HEK293 (cell line): ENCODE data around the gene TSR3.

Experiments
- CTCF ChIA-PET: fragments of 350-600 bp; formaldehyde crosslinking; extraction: SDS; loops from one replicate; lab custom pipeline; 2021; ENCODE audit warnings: antibody characterized with exemption; lab: Yijun Ruan, JAX
- POLR2A ChIA-PET: fragments of 300-600 bp; formaldehyde crosslinking; extraction: SDS; loops from one replicate; lab custom pipeline; 2020; ENCODE audit warnings: antibody characterized with exemption, inconsistent platforms; lab: Yijun Ruan, JAX
- H3K27ac ChIP-seq: fragments of 200-500 bp; sonication (Bioruptor generic); 2 replicates; pipeline ENCODE4 v1.5.1; 2014; ENCODE audit warnings: low read depth, low read length, control low read depth, inconsistent platforms; ENCODE audit errors: extremely low read depth
- H3K36me3 ChIP-seq, 2 experiments: fragments of 200-500 bp in 1 of 2; sonication (Bioruptor generic) in 1 of 2; 1 replicate in 1 of 2; 2 replicates in 1 of 2; pipeline ENCODE4 v1.5.1; 2014 to 2017; ENCODE audit warnings: inconsistent platforms in 2 of 2, low read length in 2 of 2; ENCODE audit not compliant: control insufficient read depth in 2 of 2, insufficient read depth in 1 of 2
- H3K4me1 ChIP-seq: fragments of 200-500 bp; sonication (Bioruptor generic); 2 replicates; pipeline ENCODE4 v1.5.1; 2014; ENCODE audit warnings: mild to moderate bottlenecking, low read length, inconsistent platforms; ENCODE audit not compliant: control insufficient read depth, insufficient read depth
- H3K4me3 ChIP-seq: 2 replicates; pipeline ENCODE4 v1.5.1; 2011; ENCODE audit warnings: low read depth, mild to moderate bottlenecking, control low read depth, low read length, moderate library complexity
- H3K9me3 ChIP-seq: fragments of 200-500 bp; sonication (Bioruptor generic); 2 replicates; pipeline ENCODE4 v1.5.1; 2014; ENCODE audit warnings: low read depth, low read length, inconsistent platforms; ENCODE audit not compliant: control insufficient read depth, insufficient read depth
- BCL11A ChIP-seq: fragments of 450-650 bp; formaldehyde crosslinking; IDR thresholded peaks from 2 replicates; pipeline ENCODE4 v1.5.1; 2016; ENCODE audit warnings: low read depth, missing biosample characterization, missing genetic modification characterization
- FEZF1 ChIP-seq: fragments of 450-650 bp; formaldehyde crosslinking; IDR thresholded peaks from 2 replicates; pipeline ENCODE4 v1.5.1; 2016; ENCODE audit warnings: missing biosample characterization, missing genetic modification characterization
- GFI1B ChIP-seq: fragments of 450-650 bp; formaldehyde crosslinking; IDR thresholded peaks from 2 replicates; pipeline ENCODE4 v1.5.1; 2016; ENCODE audit warnings: missing biosample characterization, missing genetic modification characterization
- OVOL3 ChIP-seq: fragments of 450-650 bp; formaldehyde crosslinking; IDR thresholded peaks from 2 replicates; pipeline ENCODE4 v1.5.1; 2016; ENCODE audit warnings: missing biosample characterization, missing genetic modification characterization
- RBAK ChIP-seq: fragments of 450-650 bp; formaldehyde crosslinking; IDR thresholded peaks from 2 replicates; pipeline ENCODE4 v1.5.1; 2016; ENCODE audit warnings: missing biosample characterization, missing genetic modification characterization
- SP3 ChIP-seq: fragments of 450-650 bp; formaldehyde crosslinking; IDR thresholded peaks from 2 replicates; pipeline ENCODE4 v1.5.1; 2016; ENCODE audit warnings: missing biosample characterization, missing genetic modification characterization
- ZBTB17 ChIP-seq: fragments of 450-650 bp; formaldehyde crosslinking; IDR thresholded peaks from 2 replicates; pipeline ENCODE4 v1.5.1; 2016; ENCODE audit warnings: missing biosample characterization, missing genetic modification characterization
- ZFP69B ChIP-seq: fragments of 450-650 bp; formaldehyde crosslinking; IDR thresholded peaks from 2 replicates; pipeline ENCODE4 v1.5.1; 2016; ENCODE audit warnings: missing biosample characterization, missing genetic modification characterization
- ZNF16 ChIP-seq: fragments of 450-650 bp; formaldehyde crosslinking; IDR thresholded peaks from 2 replicates; pipeline ENCODE4 v1.5.1; 2016; ENCODE audit warnings: low read depth, missing biosample characterization, missing genetic modification characterization
- ZNF274 ChIP-seq, 2 experiments: fragments of 200-500 bp in 1 of 2; fragments of 450-650 bp in 1 of 2; sonication (Bioruptor generic) in 1 of 2; formaldehyde crosslinking in 1 of 2; IDR thresholded peaks; 2 replicates each; pipeline versions ENCODE4 v1.5.1 to v1.6.1; 2014 to 2016; ENCODE audit warnings: borderline replicate concordance in 1 of 2, inconsistent platforms in 1 of 2, low read length in 1 of 2, missing biosample characterization in 1 of 2, missing genetic modification characterization in 1 of 2
- ZNF391 ChIP-seq: fragments of 450-650 bp; formaldehyde crosslinking; IDR thresholded peaks from 2 replicates; pipeline ENCODE4 v1.5.1; 2016; ENCODE audit warnings: low read depth, missing biosample characterization, missing genetic modification characterization, borderline replicate concordance
- ZNF416 ChIP-seq: fragments of 450-650 bp; formaldehyde crosslinking; IDR thresholded peaks from 2 replicates; pipeline ENCODE4 v1.5.1; 2016; ENCODE audit warnings: missing biosample characterization, missing genetic modification characterization
- ZNF623 ChIP-seq: fragments of 450-650 bp; formaldehyde crosslinking; IDR thresholded peaks from 2 replicates; pipeline ENCODE4 v1.5.1; 2016; ENCODE audit warnings: missing biosample characterization, missing genetic modification characterization
- ZNF654 ChIP-seq: fragments of 450-650 bp; formaldehyde crosslinking; IDR thresholded peaks from 2 replicates; pipeline ENCODE4 v1.5.1; 2016; ENCODE audit warnings: low read depth, missing biosample characterization, missing genetic modification characterization
- ZNF837 ChIP-seq: fragments of 450-650 bp; formaldehyde crosslinking; IDR thresholded peaks from 2 replicates; pipeline ENCODE4 v1.5.1; 2016; ENCODE audit warnings: missing biosample characterization, missing genetic modification characterization
- ZNF843 ChIP-seq: fragments of 450-650 bp; formaldehyde crosslinking; IDR thresholded peaks from 2 replicates; pipeline ENCODE4 v1.5.1; 2016; ENCODE audit warnings: missing biosample characterization, missing genetic modification characterization
- TF ChIP-seq, protein P1 (sequence below): fragments of 450-650 bp; formaldehyde crosslinking; IDR thresholded peaks from 2 replicates; pipeline ENCODE4 v1.5.1; 2016; ENCODE audit warnings: missing biosample characterization, missing genetic modification characterization, borderline replicate concordance
- TF ChIP-seq, protein P2 (sequence below): fragments of 450-650 bp; formaldehyde crosslinking; IDR thresholded peaks from 2 replicates; pipeline ENCODE4 v1.5.1; 2016; ENCODE audit warnings: missing biosample characterization, missing genetic modification characterization
- TF ChIP-seq, protein P3 (sequence below): fragments of 450-650 bp; formaldehyde crosslinking; IDR thresholded peaks from 2 replicates; pipeline ENCODE4 v1.5.1; 2016; ENCODE audit warnings: missing biosample characterization, missing genetic modification characterization
- TF ChIP-seq, protein P4 (sequence below): fragments of 450-650 bp; formaldehyde crosslinking; optimal IDR thresholded peaks from 2 replicates; pipeline ENCODE3; 2016; ENCODE audit warnings: missing biosample characterization, mild to moderate bottlenecking, missing genetic modification characterization

The TSR3 gene

DNA sequence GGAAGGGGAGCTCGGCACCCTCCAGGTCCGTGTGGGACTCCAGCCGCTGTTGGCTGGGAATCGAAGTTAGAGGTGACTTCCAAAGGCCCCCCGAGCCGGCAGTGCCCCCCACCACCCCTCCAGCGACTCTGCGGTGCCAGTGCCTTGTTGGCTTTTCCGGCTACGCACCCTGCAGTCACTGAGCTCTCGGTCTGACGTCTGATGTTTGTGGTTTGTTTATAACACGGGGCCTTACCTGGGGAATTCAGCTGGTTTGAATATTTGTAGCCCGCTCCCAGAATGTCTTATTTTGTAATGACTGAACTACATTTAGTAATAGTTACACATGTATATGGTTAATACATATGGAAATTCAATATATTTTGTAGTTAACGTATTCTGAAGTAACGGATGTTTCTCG is 25.3 kb downstream of the TSR3 start (continued):
- TF ChIP-seq, protein P1, sequence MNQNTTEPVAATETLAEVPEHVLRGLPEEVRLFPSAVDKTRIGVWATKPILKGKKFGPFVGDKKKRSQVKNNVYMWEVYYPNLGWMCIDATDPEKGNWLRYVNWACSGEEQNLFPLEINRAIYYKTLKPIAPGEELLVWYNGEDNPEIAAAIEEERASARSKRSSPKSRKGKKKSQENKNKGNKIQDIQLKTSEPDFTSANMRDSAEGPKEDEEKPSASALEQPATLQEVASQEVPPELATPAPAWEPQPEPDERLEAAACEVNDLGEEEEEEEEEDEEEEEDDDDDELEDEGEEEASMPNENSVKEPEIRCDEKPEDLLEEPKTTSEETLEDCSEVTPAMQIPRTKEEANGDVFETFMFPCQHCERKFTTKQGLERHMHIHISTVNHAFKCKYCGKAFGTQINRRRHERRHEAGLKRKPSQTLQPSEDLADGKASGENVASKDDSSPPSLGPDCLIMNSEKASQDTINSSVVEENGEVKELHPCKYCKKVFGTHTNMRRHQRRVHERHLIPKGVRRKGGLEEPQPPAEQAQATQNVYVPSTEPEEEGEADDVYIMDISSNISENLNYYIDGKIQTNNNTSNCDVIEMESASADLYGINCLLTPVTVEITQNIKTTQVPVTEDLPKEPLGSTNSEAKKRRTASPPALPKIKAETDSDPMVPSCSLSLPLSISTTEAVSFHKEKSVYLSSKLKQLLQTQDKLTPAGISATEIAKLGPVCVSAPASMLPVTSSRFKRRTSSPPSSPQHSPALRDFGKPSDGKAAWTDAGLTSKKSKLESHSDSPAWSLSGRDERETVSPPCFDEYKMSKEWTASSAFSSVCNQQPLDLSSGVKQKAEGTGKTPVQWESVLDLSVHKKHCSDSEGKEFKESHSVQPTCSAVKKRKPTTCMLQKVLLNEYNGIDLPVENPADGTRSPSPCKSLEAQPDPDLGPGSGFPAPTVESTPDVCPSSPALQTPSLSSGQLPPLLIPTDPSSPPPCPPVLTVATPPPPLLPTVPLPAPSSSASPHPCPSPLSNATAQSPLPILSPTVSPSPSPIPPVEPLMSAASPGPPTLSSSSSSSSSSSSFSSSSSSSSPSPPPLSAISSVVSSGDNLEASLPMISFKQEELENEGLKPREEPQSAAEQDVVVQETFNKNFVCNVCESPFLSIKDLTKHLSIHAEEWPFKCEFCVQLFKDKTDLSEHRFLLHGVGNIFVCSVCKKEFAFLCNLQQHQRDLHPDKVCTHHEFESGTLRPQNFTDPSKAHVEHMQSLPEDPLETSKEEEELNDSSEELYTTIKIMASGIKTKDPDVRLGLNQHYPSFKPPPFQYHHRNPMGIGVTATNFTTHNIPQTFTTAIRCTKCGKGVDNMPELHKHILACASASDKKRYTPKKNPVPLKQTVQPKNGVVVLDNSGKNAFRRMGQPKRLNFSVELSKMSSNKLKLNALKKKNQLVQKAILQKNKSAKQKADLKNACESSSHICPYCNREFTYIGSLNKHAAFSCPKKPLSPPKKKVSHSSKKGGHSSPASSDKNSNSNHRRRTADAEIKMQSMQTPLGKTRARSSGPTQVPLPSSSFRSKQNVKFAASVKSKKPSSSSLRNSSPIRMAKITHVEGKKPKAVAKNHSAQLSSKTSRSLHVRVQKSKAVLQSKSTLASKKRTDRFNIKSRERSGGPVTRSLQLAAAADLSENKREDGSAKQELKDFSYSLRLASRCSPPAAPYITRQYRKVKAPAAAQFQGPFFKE, result no peak
- TF ChIP-seq ZNF391 (tag by site-specific recombination) (no peak), BCL11A (tag by site-specific recombination) (no peak), ZNF274 (IDR thresholded peaks at IDR 0.05; ENCODE audit: low read length) (no peak), ZNF274 (tag by site-specific recombination; IDR thresholded peaks at IDR 0.05; ENCODE audit: borderline replicate concordance) (no peak), SP3 (tag by site-specific recombination) (no peak), ZBTB17 (no peak), ZNF654 (tag by site-specific recombination) (no peak), ZNF837 (no peak), ZNF16 (tag by site-specific recombination) (no peak), ZNF416 (no peak)
- TF ChIP-seq, protein P2, sequence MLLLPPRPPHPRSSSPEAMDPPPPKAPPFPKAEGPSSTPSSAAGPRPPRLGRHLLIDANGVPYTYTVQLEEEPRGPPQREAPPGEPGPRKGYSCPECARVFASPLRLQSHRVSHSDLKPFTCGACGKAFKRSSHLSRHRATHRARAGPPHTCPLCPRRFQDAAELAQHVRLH, result no peak
- TF ChIP-seq, all 188 proteins: peak for 0

DNA sequence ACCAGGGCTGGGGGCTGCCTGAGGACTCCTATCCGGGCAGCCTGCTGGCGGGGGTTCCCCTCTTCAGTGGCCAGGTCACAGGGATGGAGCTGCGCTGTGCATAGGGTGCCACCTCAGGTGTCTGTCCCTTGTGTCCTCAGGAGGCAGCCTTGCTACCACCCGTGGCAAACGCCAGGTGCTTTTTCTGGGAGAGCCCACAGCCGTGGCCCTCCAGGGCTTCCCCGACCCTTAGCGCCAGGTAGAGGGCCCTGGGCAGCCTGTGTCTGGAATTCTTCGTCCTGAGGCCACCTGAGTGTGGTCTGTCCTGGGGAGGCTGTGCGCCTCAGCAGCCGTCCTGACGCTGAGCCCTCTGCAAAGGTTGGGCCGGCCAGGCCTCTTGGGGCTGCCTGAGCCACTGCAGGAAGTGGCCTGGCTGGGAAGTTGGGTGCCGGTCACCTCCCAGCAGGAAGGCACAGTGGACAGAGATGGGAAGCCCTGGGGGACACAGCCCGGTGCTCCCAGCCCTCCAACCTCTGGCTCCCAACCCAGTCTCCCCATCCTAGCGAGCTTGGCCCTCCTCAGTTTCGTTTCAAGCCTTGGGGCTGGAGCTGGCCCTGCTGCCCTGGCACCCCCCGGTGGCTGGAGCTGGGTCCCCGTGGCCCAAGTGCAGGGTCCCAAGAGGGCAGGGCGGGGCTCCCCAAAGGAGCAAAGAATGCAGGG is 25.9 kb downstream of the TSR3 start:
- ChIA-PET CTCF (interaction anchor here (0.6 to 1.0 kb wide), 2 partner anchors 37 to 82 kb away, joined by 3 to 4 read pairs; no protein-coding TSS in a partner anchor), POLR2A (interaction anchor here (0.6 to 1.8 kb wide), 7 partner anchors 9 to 564 kb away, joined by 3 to 7 read pairs (median 4); no protein-coding TSS in a partner anchor)
- TF ChIP-seq, protein P3, sequence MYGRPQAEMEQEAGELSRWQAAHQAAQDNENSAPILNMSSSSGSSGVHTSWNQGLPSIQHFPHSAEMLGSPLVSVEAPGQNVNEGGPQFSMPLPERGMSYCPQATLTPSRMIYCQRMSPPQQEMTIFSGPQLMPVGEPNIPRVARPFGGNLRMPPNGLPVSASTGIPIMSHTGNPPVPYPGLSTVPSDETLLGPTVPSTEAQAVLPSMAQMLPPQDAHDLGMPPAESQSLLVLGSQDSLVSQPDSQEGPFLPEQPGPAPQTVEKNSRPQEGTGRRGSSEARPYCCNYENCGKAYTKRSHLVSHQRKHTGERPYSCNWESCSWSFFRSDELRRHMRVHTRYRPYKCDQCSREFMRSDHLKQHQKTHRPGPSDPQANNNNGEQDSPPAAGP (tag by site-specific recombination), result no peak
- no peak for TF ChIP-seq ZNF843 (tag by site-specific recombination)
- Histone ChIP-seq H3K4me3 (no peak overlapping the region), H3K27ac (no peak overlapping the region), H3K36me3 (peaks cover 10 to 29% of the 10 kb centered on the region in 2 experiments; a peak in 2 of 3 replicates), H3K4me1 (no peaks in the 10 kb centered on the region), H3K9me3 (no peaks in the 10 kb centered on the region)

DNA sequence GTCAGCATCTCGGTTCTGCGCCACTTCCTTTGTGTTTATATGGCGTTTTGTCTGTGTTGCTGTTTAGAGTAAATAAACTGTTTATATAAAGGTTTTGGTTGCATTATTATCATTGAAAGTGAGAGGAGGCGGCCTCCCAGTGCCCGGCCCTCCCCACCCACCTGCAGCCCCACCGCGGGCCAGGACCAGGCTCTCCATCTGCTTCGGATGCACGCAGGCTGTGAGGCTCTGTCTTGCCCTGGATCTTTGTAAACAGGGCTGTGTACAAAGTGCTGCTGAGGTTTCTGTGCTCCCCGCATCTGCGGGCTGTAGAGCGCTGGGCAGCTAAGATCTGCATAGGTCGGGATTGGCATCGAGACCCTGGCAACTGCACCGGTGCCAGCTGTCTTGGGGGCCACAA is 26.4 kb downstream of the TSR3 start:
- Histone ChIP-seq H3K4me1 (no peaks in the 10 kb centered on the region), H3K9me3 (no peaks in the 10 kb centered on the region), H3K36me3 (peaks cover 10 to 34% of the 10 kb centered on the region in 2 experiments; a peak in 2 of 3 replicates), H3K4me3 (no peak overlapping the region), H3K27ac (no peak overlapping the region)
- ChIA-PET CTCF (interaction anchor here (1.0 kb wide), 1 partner anchor 37 kb away, joined by 4 read pairs; no protein-coding TSS in a partner anchor), POLR2A (interaction anchor here (1.3 to 1.8 kb wide), 2 partner anchors 13 to 18 kb away, joined by 5 to 7 read pairs; no protein-coding TSS in a partner anchor)
- TF ChIP-seq GFI1B (no peak), ZNF623 (no peak), OVOL3 (tag by site-specific recombination) (no peak), ZFP69B (tag by site-specific recombination) (no peak), FEZF1 (tag by site-specific recombination) (no peak), RBAK (tag by site-specific recombination) (no peak)
- TF ChIP-seq, protein P4, sequence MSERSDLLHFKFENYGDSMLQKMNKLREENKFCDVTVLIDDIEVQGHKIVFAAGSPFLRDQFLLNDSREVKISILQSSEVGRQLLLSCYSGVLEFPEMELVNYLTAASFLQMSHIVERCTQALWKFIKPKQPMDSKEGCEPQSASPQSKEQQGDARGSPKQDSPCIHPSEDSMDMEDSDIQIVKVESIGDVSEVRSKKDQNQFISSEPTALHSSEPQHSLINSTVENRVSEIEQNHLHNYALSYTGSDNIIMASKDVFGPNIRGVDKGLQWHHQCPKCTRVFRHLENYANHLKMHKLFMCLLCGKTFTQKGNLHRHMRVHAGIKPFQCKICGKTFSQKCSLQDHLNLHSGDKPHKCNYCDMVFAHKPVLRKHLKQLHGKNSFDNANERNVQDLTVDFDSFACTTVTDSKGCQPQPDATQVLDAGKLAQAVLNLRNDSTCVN (tag by site-specific recombination), result no peak
- TF ChIP-seq, all 188 proteins: peak for 0
